Measurements from ENCODE around the gene RNLS.

DNA sequence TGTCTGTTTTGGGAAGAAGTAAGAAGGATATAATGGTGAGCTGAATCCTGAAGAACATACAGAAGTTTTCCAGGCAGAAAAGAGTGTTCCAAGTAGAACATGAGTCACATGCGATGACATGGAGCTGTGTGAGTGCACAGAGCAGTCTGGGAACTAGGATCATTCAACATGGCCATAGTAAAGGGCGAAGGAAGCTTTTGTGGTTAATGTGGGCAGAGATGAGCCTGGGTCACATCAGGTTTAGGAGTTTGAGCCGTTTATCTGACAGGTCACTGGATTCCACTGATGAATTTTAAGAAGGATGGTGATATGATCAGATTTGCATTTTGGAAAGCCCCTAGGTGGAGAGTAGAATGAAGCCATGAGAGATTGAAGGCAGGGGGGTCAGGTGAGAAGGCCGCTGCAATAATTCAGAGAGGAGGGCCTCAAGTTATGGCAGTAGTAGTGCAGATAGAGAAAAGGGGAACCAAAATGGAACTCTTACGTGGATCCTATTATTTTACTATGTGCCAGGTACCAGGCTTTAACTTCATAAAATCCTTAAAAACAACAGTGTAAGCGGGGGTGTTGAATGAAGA lies 171.3 kb downstream of the RNLS start:
- TF ChIP-seq, protein P1, sequence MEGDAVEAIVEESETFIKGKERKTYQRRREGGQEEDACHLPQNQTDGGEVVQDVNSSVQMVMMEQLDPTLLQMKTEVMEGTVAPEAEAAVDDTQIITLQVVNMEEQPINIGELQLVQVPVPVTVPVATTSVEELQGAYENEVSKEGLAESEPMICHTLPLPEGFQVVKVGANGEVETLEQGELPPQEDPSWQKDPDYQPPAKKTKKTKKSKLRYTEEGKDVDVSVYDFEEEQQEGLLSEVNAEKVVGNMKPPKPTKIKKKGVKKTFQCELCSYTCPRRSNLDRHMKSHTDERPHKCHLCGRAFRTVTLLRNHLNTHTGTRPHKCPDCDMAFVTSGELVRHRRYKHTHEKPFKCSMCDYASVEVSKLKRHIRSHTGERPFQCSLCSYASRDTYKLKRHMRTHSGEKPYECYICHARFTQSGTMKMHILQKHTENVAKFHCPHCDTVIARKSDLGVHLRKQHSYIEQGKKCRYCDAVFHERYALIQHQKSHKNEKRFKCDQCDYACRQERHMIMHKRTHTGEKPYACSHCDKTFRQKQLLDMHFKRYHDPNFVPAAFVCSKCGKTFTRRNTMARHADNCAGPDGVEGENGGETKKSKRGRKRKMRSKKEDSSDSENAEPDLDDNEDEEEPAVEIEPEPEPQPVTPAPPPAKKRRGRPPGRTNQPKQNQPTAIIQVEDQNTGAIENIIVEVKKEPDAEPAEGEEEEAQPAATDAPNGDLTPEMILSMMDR (IDR thresholded peaks at IDR 0.05), result no peak
- no peak for TF ChIP-seq REST (IDR thresholded peaks at IDR 0.05)
- TF ChIP-seq POLR2A (IDR thresholded peaks at IDR 0.05; ENCODE audit: low read length), result no peak
